ENCODE measurements around the gene LMO7. TPM values are rescaled to one million over a fixed set of nuclear protein-coding genes. Genes with fewer than 3 reads are reported as not detected.

LMO7 gene
- total RNA-seq, 2 experiments from 2014 or later: 12.2 to 15.3 TPM

GRCh38 chr13:75795274-75795673, 159.1 kb downstream of the LMO7 start:
- ChIA-PET POLR2A (no interaction called here), CTCF (interaction anchor here (1.0 to 6.1 kb wide), 3 partner anchors 11 to 99 kb away, joined by 3 to 29 read pairs (median 3); no protein-coding TSS in a partner anchor)
- no peak for TF ChIP-seq CTCF (IDR thresholded peaks at IDR 0.05)
- no peak for ATAC-seq
- Mint-ChIP-seq H3K4me1 (ENCODE audit: low read depth) (peaks cover 27% of the 10 kb centered on the region), H3K9me3 (no peaks in the 10 kb centered on the region), H3K4me3 (no peak overlapping the region), H3K36me3 (ENCODE audit: low read depth) (peaks cover 8% of the 10 kb centered on the region), H3K27ac (no peak overlapping the region), H3K27me3 (no peaks in the 10 kb centered on the region)
- intact Hi-C loops (cut with micrococcal nuclease): no loop called here
- DNase-seq: no peak

- ChIA-PET CTCF (interaction anchor here (6.1 kb wide), 1 partner anchor 101 kb away, joined by 29 read pairs; no protein-coding TSS in a partner anchor), POLR2A (no interaction called here)
- Mint-ChIP-seq H3K36me3 (ENCODE audit: low read depth) (peaks cover 11% of the 10 kb centered on the region), H3K4me1 (ENCODE audit: low read depth) (peaks cover 39% of the 10 kb centered on the region), H3K27ac (no peak overlapping the region), H3K27me3 (no peaks in the 10 kb centered on the region), H3K4me3 (no peak overlapping the region), H3K9me3 (no peaks in the 10 kb centered on the region)
- DNase-seq (no peak), ATAC-seq (no peak)
- intact Hi-C loops (cut with micrococcal nuclease): no loop called here
- TF ChIP-seq CTCF (IDR thresholded peaks at IDR 0.05): no peak
Observed at GRCh38 chr13:75796825-75797224, 160.7 kb downstream of the LMO7 start.

- H3K4me1 Mint-ChIP-seq (ENCODE audit: low read depth): peaks cover 41% of the 10 kb centered on the region
- ATAC-seq: no peak
- no peaks in the 10 kb centered on the region for H3K9me3 Mint-ChIP-seq
- H3K36me3 Mint-ChIP-seq (ENCODE audit: low read depth): peaks cover 11% of the 10 kb centered on the region
- H3K27me3 Mint-ChIP-seq: no peaks in the 10 kb centered on the region
- no peak overlapping the region for H3K4me3 Mint-ChIP-seq
- no peak for TF ChIP-seq CTCF (IDR thresholded peaks at IDR 0.05)
- H3K27ac Mint-ChIP-seq: no peak overlapping the region
- POLR2A ChIA-PET: interaction anchor here (1.0 kb wide), 1 partner anchor 29 kb away, joined by 3 read pairs; no protein-coding TSS in a partner anchor
- no peak for DNase-seq
- CTCF ChIA-PET: interaction anchor here (0.8 to 6.1 kb wide), 2 partner anchors 37 to 101 kb away, joined by 3 to 29 read pairs; no protein-coding TSS in a partner anchor
- intact Hi-C loops (cut with micrococcal nuclease): no loop called here
Observed at GRCh38 chr13:75797239-75797638, 161.1 kb downstream of the LMO7 start.

- peak overlapping the region; percentile 18 for H3K27ac Mint-ChIP-seq
- no peak for TF ChIP-seq CTCF (IDR thresholded peaks at IDR 0.05)
- H3K4me3 Mint-ChIP-seq: no peak overlapping the region
- no peak for DNase-seq
- no peaks in the 10 kb centered on the region for H3K9me3 Mint-ChIP-seq
- H3K36me3 Mint-ChIP-seq (ENCODE audit: low read depth): peaks cover 11% of the 10 kb centered on the region
- CTCF ChIA-PET: interaction anchor here (0.8 to 6.1 kb wide), 3 partner anchors 36 to 102 kb away, joined by 3 to 29 read pairs (median 9); no protein-coding TSS in a partner anchor
- peaks cover 45% of the 10 kb centered on the region for H3K4me1 Mint-ChIP-seq (ENCODE audit: low read depth)
- intact Hi-C loops (cut with micrococcal nuclease): no loop called here
- ATAC-seq: no peak
- POLR2A ChIA-PET: interaction anchor here (1.0 kb wide), 1 partner anchor 30 kb away, joined by 3 read pairs; no protein-coding TSS in a partner anchor
- H3K27me3 Mint-ChIP-seq: no peaks in the 10 kb centered on the region
Observed at GRCh38 chr13:75797719-75798118, 161.6 kb downstream of the LMO7 start.

- ATAC-seq: peak; percentile 58
- POLR2A ChIA-PET: no interaction called here
- Mint-ChIP-seq H3K4me1 (ENCODE audit: low read depth) (peaks cover 54% of the 10 kb centered on the region), H3K4me3 (no peak overlapping the region), H3K9me3 (no peaks in the 10 kb centered on the region), H3K36me3 (ENCODE audit: low read depth) (peaks cover 11% of the 10 kb centered on the region), H3K27ac (peak overlapping the region; percentile 37), H3K27me3 (no peaks in the 10 kb centered on the region)
- intact Hi-C loops (cut with micrococcal nuclease): no loop called here
- CTCF ChIA-PET: interaction anchor here (0.8 to 6.1 kb wide), 6 partner anchors 12 to 103 kb away, joined by 3 to 29 read pairs (median 5); no protein-coding TSS in a partner anchor
- TF ChIP-seq CTCF (IDR thresholded peaks at IDR 0.05): no peak
- peak; percentile 17 for DNase-seq
Observed at GRCh38 chr13:75798353-75799255, 162.5 kb downstream of the LMO7 start.

Measured in activated CD8-positive, alpha-beta T cell treated with anti-CD3 and anti-CD28 coated beads for 36 hours (primary cell).